ENCODE results near the gene ZNF282. TPM values are rescaled to one million over a fixed set of nuclear protein-coding genes. Genes with fewer than 3 reads are reported as not detected.

The ZNF282 gene
- total RNA-seq, 1 donor from 2014 or later: 32.0 TPM

- Histone ChIP-seq H3K4me3 (ENCODE audit: low read depth, low read length) (no peak overlapping the region), H3K27me3 (ENCODE audit: control insufficient read depth, insufficient read depth, low read length) (no peaks in the 10 kb centered on the region), H3K36me3 (ENCODE audit: control insufficient read depth, insufficient read depth, low read length) (peaks cover 10% of the 10 kb centered on the region)
- no peak for TF ChIP-seq CTCF (IDR thresholded peaks at IDR 0.05; ENCODE audit: insufficient read depth, low read length, poor library complexity, severe bottlenecking)
- no peak for DNase-seq (ENCODE audit: low read depth)
Observed at GRCh38 chr7:149202831-149203231, 7.5 kb downstream of the ZNF282 start.

GRCh38 chr7:149205690-149206381 is 10.5 kb downstream of the ZNF282 start:
- no peak for TF ChIP-seq CTCF (IDR thresholded peaks at IDR 0.05; ENCODE audit: insufficient read depth, low read length, poor library complexity, severe bottlenecking)
- Histone ChIP-seq H3K27me3 (ENCODE audit: control insufficient read depth, insufficient read depth, low read length) (no peaks in the 10 kb centered on the region), H3K36me3 (ENCODE audit: control insufficient read depth, insufficient read depth, low read length) (peaks cover 5% of the 10 kb centered on the region), H3K4me3 (ENCODE audit: low read depth, low read length) (no peak overlapping the region)
- DNase-seq (ENCODE audit: low read depth): no peak

GRCh38 chr7:149207324-149208035 is 12.1 kb downstream of the ZNF282 start:
- H3K36me3 ChIP-seq (ENCODE audit: control insufficient read depth, insufficient read depth, low read length): peaks cover 5% of the 10 kb centered on the region
- no peaks in the 10 kb centered on the region for H3K27me3 ChIP-seq (ENCODE audit: control insufficient read depth, insufficient read depth, low read length)
- no peak for TF ChIP-seq CTCF (IDR thresholded peaks at IDR 0.05; ENCODE audit: insufficient read depth, low read length, poor library complexity, severe bottlenecking)
- no peak for DNase-seq (ENCODE audit: low read depth)
- H3K4me3 ChIP-seq (ENCODE audit: low read depth, low read length): no peak overlapping the region

- Histone ChIP-seq H3K36me3 (ENCODE audit: control insufficient read depth, insufficient read depth, low read length) (peaks cover 3% of the 10 kb centered on the region), H3K4me3 (ENCODE audit: low read depth, low read length) (no peak overlapping the region), H3K27me3 (ENCODE audit: control insufficient read depth, insufficient read depth, low read length) (no peaks in the 10 kb centered on the region)
- DNase-seq (ENCODE audit: low read depth): no peak
- peak; percentile 72 for TF ChIP-seq CTCF (IDR thresholded peaks at IDR 0.05; ENCODE audit: insufficient read depth, low read length, poor library complexity, severe bottlenecking)
Observed at GRCh38 chr7:149209518-149210269, 14.3 kb downstream of the ZNF282 start.

GRCh38 chr7:149210551-149210950 is 15.2 kb downstream of the ZNF282 start:
- DNase-seq (ENCODE audit: low read depth): no peak
- Histone ChIP-seq H3K36me3 (ENCODE audit: control insufficient read depth, insufficient read depth, low read length) (peaks cover 4% of the 10 kb centered on the region), H3K4me3 (ENCODE audit: low read depth, low read length) (no peak overlapping the region), H3K27me3 (ENCODE audit: control insufficient read depth, insufficient read depth, low read length) (no peaks in the 10 kb centered on the region)
- TF ChIP-seq CTCF (IDR thresholded peaks at IDR 0.05; ENCODE audit: insufficient read depth, low read length, poor library complexity, severe bottlenecking): no peak
